ENCODE measurements around the gene ADARB1. TPM values are rescaled to one million over a fixed set of nuclear protein-coding genes. Genes with fewer than 3 reads are reported as not detected.

ADARB1 gene
- total and polyA plus RNA-seq, 9 of the 15 experiments (the other 6 are each of a cell fraction or from before 2014, with no cell fraction given), result 6.7 to 16.0 (median 8.3) TPM

GRCh38 chr21:45087022-45087823 is 12.8 kb downstream of the ADARB1 start (continued):
- TF ChIP-seq TEAD4 (IDR thresholded peaks at IDR 0.05; ENCODE audit: low read length), result peak; percentile 30; the same call in 1 of the 2 replicates
- no peak for TF ChIP-seq TEAD4 (CRISPR knock-in tag; IDR thresholded peaks at IDR 0.05; ENCODE audit: borderline replicate concordance)
- TF ChIP-seq TCF3 (CRISPR knock-in tag; IDR thresholded peaks at IDR 0.05), result peak; percentile 14; the same call in 1 of the 2 replicates
- TF ChIP-seq HES1 (IDR thresholded peaks at IDR 0.05; ENCODE audit: low read depth), result peak; percentile 88
- TF ChIP-seq HNRNPH1 (optimal IDR thresholded peaks at IDR 0.05; ENCODE audit: low read depth, low read length), result no peak
- TF ChIP-seq TSHZ1 (CRISPR knock-in tag; IDR thresholded peaks at IDR 0.05), result no peak

All from K562 (cell line).